HUES48 (cell line): ENCODE data around the gene PFKFB1.

ENCODE experiments used
- H3K27ac ChIP-seq: one replicate; pipeline ENCODE4 v1.7.0; 2013; ENCODE audit warnings: low read depth, low read length, inconsistent platforms
- H3K27me3 ChIP-seq: 2 replicates; pipeline ENCODE4 v1.6.1; 2013; ENCODE audit warnings: mild to moderate bottlenecking, low read length; ENCODE audit not compliant: control insufficient read depth, insufficient read depth
- H3K36me3 ChIP-seq: 2 replicates; pipeline ENCODE4 v1.6.1; 2013; ENCODE audit warnings: low read length; ENCODE audit not compliant: control insufficient read depth, insufficient read depth
- H3K4me1 ChIP-seq: 2 replicates; pipeline ENCODE4 v1.6.1; 2013; ENCODE audit warnings: mild to moderate bottlenecking, low read length; ENCODE audit not compliant: control insufficient read depth, insufficient read depth
- H3K4me3 ChIP-seq: 2 replicates; pipeline ENCODE4 v1.5.1; 2013; ENCODE audit warnings: mild to moderate bottlenecking, low read depth, low read length
- H3K9ac ChIP-seq: 2 replicates; pipeline ENCODE4 v1.6.1; 2013; ENCODE audit warnings: mild to moderate bottlenecking, low read depth, low read length, moderate library complexity
- H3K9me3 ChIP-seq: 2 replicates; pipeline ENCODE4 v1.6.1; 2013; ENCODE audit warnings: low read length; ENCODE audit not compliant: control insufficient read depth, insufficient read depth

The PFKFB1 gene

GRCh38 chrX:54994099-54994498, at the start of gene PFKFB1:
TSS of gene PFKFB1 (minus strand) at chrX:54994188. CDS start at chrX:54994007, 181 bp downstream.
- Histone ChIP-seq H3K4me1 (no peaks in the 10 kb centered on the region), H3K27ac (no peak within 1 kb of the TSS), H3K27me3 (no peaks in the 10 kb centered on the region), H3K4me3 (no peak within 1 kb of the TSS), H3K36me3 (no peaks in the 10 kb centered on the region), H3K9ac (no peak within 1 kb of the TSS), H3K9me3 (peaks cover 51% of the 10 kb centered on the region)

- peaks cover 44% of the 10 kb centered on the region for H3K9me3 ChIP-seq
- no peaks in the 10 kb centered on the region for H3K27me3 ChIP-seq
- H3K9ac ChIP-seq = no peak overlapping the region
- no peaks in the 10 kb centered on the region for H3K36me3 ChIP-seq
- no peak overlapping the region for H3K27ac ChIP-seq
- no peak overlapping the region for H3K4me3 ChIP-seq
- no peaks in the 10 kb centered on the region for H3K4me1 ChIP-seq
Observed at GRCh38 chrX:55041514-55041913, 47.5 kb upstream of the PFKFB1 start.

GRCh38 chrX:55039471-55039870, 45.5 kb upstream of the PFKFB1 start:
- no peak overlapping the region for H3K4me3 ChIP-seq

GRCh38 chrX:55033429-55033828, 39.4 kb upstream of the PFKFB1 start:
- no peak overlapping the region for H3K27ac ChIP-seq
- H3K36me3 ChIP-seq = no peaks in the 10 kb centered on the region
- H3K4me1 ChIP-seq = 0 out of 2 replicates have a peak, but pooled peaks cover 4% of the 10 kb centered on the region
- no peak overlapping the region for H3K4me3 ChIP-seq
- no peaks in the 10 kb centered on the region for H3K27me3 ChIP-seq
- H3K9me3 ChIP-seq = peaks cover 23% of the 10 kb centered on the region
- no peak overlapping the region for H3K9ac ChIP-seq

More at GRCh38 chrX:55039471-55039870, 45.5 kb upstream of the PFKFB1 start:
- H3K36me3 ChIP-seq = no peaks in the 10 kb centered on the region
- peaks cover 31% of the 10 kb centered on the region for H3K9me3 ChIP-seq
- H3K4me1 ChIP-seq = no peaks in the 10 kb centered on the region
- no peak overlapping the region for H3K27ac ChIP-seq
- no peak overlapping the region for H3K9ac ChIP-seq
- no peaks in the 10 kb centered on the region for H3K27me3 ChIP-seq

- H3K4me3 ChIP-seq = no peak within 1 kb of the TSS
- H3K27ac ChIP-seq = no peak within 1 kb of the TSS
- 0 out of 2 replicates have a peak, but pooled peaks cover 4% of the 10 kb centered on the region for H3K4me1 ChIP-seq
- H3K27me3 ChIP-seq = no peaks in the 10 kb centered on the region
- no peaks in the 10 kb centered on the region for H3K36me3 ChIP-seq
- no peak within 1 kb of the TSS for H3K9ac ChIP-seq
- peaks cover 33% of the 10 kb centered on the region for H3K9me3 ChIP-seq
Observed at GRCh38 chrX:55030271-55031205, 36.5 kb upstream of the PFKFB1 start, which contains the start of gene ALAS2. TSS of gene ALAS2 (minus strand) at chrX:55030977. CDS start at chrX:55026000, 4,977 bp downstream.

GRCh38 chrX:55029291-55029690, 35.3 kb upstream of the PFKFB1 start:
- 0 out of 2 replicates have a peak, but pooled peaks cover 4% of the 10 kb centered on the region for H3K4me1 ChIP-seq
- H3K4me3 ChIP-seq = no peak overlapping the region
- H3K9ac ChIP-seq = no peak overlapping the region
- peaks cover 36% of the 10 kb centered on the region for H3K9me3 ChIP-seq
- H3K27ac ChIP-seq = no peak overlapping the region
- no peaks in the 10 kb centered on the region for H3K27me3 ChIP-seq
- no peaks in the 10 kb centered on the region for H3K36me3 ChIP-seq

GRCh38 chrX:55028611-55029010, 34.6 kb upstream of the PFKFB1 start:
- H3K27ac ChIP-seq = no peak overlapping the region
- H3K9ac ChIP-seq = no peak overlapping the region

GRCh38 chrX:55028040-55028439, 34.1 kb upstream of the PFKFB1 start:
- Histone ChIP-seq H3K9ac (no peak overlapping the region), H3K36me3 (no peaks in the 10 kb centered on the region), H3K4me3 (no peak overlapping the region), H3K27ac (no peak overlapping the region), H3K9me3 (peaks cover 32% of the 10 kb centered on the region), H3K4me1 (0 out of 2 replicates have a peak, but pooled peaks cover 4% of the 10 kb centered on the region), H3K27me3 (no peaks in the 10 kb centered on the region)

More at GRCh38 chrX:55028611-55029010, 34.6 kb upstream of the PFKFB1 start:
- H3K9me3 ChIP-seq = peaks cover 32% of the 10 kb centered on the region
- H3K4me1 ChIP-seq = 0 out of 2 replicates have a peak, but pooled peaks cover 4% of the 10 kb centered on the region
- no peaks in the 10 kb centered on the region for H3K27me3 ChIP-seq
- no peaks in the 10 kb centered on the region for H3K36me3 ChIP-seq
- H3K4me3 ChIP-seq = no peak overlapping the region

- no peaks in the 10 kb centered on the region for H3K27me3 ChIP-seq
- H3K4me1 ChIP-seq = 0 out of 2 replicates have a peak, but pooled peaks cover 4% of the 10 kb centered on the region
- no peak overlapping the region for H3K9ac ChIP-seq
- H3K27ac ChIP-seq = no peak overlapping the region
- H3K9me3 ChIP-seq = peaks cover 34% of the 10 kb centered on the region
- no peaks in the 10 kb centered on the region for H3K36me3 ChIP-seq
- H3K4me3 ChIP-seq = no peak overlapping the region
Observed at GRCh38 chrX:55026840-55027239, 32.9 kb upstream of the PFKFB1 start.

GRCh38 chrX:55026143-55026542, 32.2 kb upstream of the PFKFB1 start:
- H3K36me3 ChIP-seq = no peaks in the 10 kb centered on the region
- H3K27ac ChIP-seq = no peak overlapping the region
- H3K9ac ChIP-seq = no peak overlapping the region
- 0 out of 2 replicates have a peak, but pooled peaks cover 4% of the 10 kb centered on the region for H3K4me1 ChIP-seq
- H3K4me3 ChIP-seq = no peak overlapping the region
- H3K27me3 ChIP-seq = no peaks in the 10 kb centered on the region
- peaks cover 31% of the 10 kb centered on the region for H3K9me3 ChIP-seq

- H3K27me3 ChIP-seq = no peaks in the 10 kb centered on the region
- no peak overlapping the region for H3K4me3 ChIP-seq
- peaks cover 32% of the 10 kb centered on the region for H3K9me3 ChIP-seq
- H3K9ac ChIP-seq = no peak overlapping the region
- no peaks in the 10 kb centered on the region for H3K4me1 ChIP-seq
- H3K36me3 ChIP-seq = no peaks in the 10 kb centered on the region
- no peak overlapping the region for H3K27ac ChIP-seq
Observed at GRCh38 chrX:55014897-55015299, 20.9 kb upstream of the PFKFB1 start.
